Keratinocyte (primary cell): Measurements from ENCODE around the gene FAM120B.

Source experiments
- CTCF ChIP-seq, 3 experiments: IDR thresholded peaks in 1 of 3; conservative IDR thresholded peaks in 1 of 3; optimal IDR thresholded peaks in 1 of 3; 2 replicates in 2 of 3; 3 replicates in 1 of 3; pipeline versions ENCODE3 to v1.5.1; 2011; ENCODE audit warnings: low read length in 3 of 3, mild to moderate bottlenecking in 3 of 3, moderate library complexity in 2 of 3, control low read depth in 1 of 3, inconsistent platforms in 1 of 3; ENCODE audit not compliant: insufficient read depth in 2 of 3; ENCODE audit errors: extremely low read depth in 1 of 3
- EZH2 ChIP-seq: IDR thresholded peaks from one replicate; pipeline ENCODE4 v1.6.1; 2012; ENCODE audit warnings: inconsistent platforms, mild to moderate bottlenecking, low read length, moderate library complexity

GRCh38 chr6:170314983-170315382 is 8.4 kb downstream of the FAM120B start:
- no peak for TF ChIP-seq CTCF (optimal IDR thresholded peaks at IDR 0.05 in 1 of 3, IDR thresholded peaks at IDR 0.05 in 1 of 3, conservative IDR thresholded peaks at IDR 0.05 in 1 of 3; ENCODE audit: extremely low read depth in 1 of 3, insufficient read depth in 2 of 3, low read length in 3 of 3)
- no peak for TF ChIP-seq EZH2
